Gastrocnemius medialis (tissue), 4 donors: ENCODE data around the gene RAPGEF2.

Source experiments
- POLR2A ChIP-seq, 2 donors: fragments of 450-650 bp; IDR thresholded peaks; one replicate each; pipeline ENCODE4 v1.6.1; 2017; ENCODE audit warnings: antibody characterized with exemption in 2 of 2, mild to moderate bottlenecking in 2 of 2, moderate library complexity in 2 of 2
- TF ChIP-seq, protein P1 (sequence below), 5 experiments: fragments of 450-650 bp in 3 of 5; fragments of 200-600 bp in 2 of 5; sonication (generic) in 2 of 5; IDR thresholded peaks in 4 of 5; conservative IDR thresholded peaks in 1 of 5; 1 replicate in 4 of 5; 2 replicates in 1 of 5; pipeline ENCODE4 v1.5.1; 2016 to 2019; ENCODE audit warnings: antibody characterized with exemption in 5 of 5, mild to moderate bottlenecking in 3 of 5, moderate library complexity in 3 of 5

- TF ChIP-seq, protein P1, sequence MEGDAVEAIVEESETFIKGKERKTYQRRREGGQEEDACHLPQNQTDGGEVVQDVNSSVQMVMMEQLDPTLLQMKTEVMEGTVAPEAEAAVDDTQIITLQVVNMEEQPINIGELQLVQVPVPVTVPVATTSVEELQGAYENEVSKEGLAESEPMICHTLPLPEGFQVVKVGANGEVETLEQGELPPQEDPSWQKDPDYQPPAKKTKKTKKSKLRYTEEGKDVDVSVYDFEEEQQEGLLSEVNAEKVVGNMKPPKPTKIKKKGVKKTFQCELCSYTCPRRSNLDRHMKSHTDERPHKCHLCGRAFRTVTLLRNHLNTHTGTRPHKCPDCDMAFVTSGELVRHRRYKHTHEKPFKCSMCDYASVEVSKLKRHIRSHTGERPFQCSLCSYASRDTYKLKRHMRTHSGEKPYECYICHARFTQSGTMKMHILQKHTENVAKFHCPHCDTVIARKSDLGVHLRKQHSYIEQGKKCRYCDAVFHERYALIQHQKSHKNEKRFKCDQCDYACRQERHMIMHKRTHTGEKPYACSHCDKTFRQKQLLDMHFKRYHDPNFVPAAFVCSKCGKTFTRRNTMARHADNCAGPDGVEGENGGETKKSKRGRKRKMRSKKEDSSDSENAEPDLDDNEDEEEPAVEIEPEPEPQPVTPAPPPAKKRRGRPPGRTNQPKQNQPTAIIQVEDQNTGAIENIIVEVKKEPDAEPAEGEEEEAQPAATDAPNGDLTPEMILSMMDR (IDR thresholded peaks at IDR 0.05 in 4 of 5, conservative IDR thresholded peaks at IDR 0.05 in 1 of 5) = no peak
- TF ChIP-seq POLR2A (IDR thresholded peaks at IDR 0.05) = no peak
Measured at GRCh38 chr4:159396151-159396550, 293.3 kb downstream of the RAPGEF2 start.
